ENCODE results near the gene PUS1.

PUS1 gene

DNA sequence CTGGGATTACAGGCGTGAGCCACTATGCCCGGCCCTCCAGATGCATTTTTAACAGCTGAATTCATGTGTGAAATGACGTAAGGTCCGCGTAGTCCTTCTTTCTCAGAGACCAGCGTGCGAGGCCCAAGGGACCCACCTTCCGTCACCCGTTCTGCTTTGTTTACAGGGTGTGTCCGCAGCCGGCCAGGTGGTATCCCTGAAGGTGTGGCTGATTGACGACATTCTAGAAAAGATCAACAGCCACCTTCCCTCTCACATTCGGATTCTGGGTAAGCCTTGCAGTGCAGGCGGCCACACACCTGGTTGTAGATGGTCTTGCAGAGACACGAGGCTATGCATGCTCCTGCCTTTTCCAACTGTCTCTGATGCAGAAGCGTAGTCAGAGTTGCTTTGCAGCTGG, 9.9 kb downstream of the PUS1 start:
- TF ChIP-seq ZC3H10 (CRISPR knock-in tag; IDR thresholded peaks at IDR 0.05), result no peak
- TF ChIP-seq BACH2 (CRISPR knock-in tag; IDR thresholded peaks at IDR 0.05; ENCODE audit: borderline replicate concordance), result no peak
- no peak for TF ChIP-seq ISL1 (CRISPR knock-in tag; IDR thresholded peaks at IDR 0.05)
- TF ChIP-seq RARB (CRISPR knock-in tag; IDR thresholded peaks at IDR 0.05), result no peak
- no peak for TF ChIP-seq GLIS3 (CRISPR knock-in tag; IDR thresholded peaks at IDR 0.05)
- TF ChIP-seq PPARA (CRISPR knock-in tag; IDR thresholded peaks at IDR 0.05; ENCODE audit: borderline replicate concordance), result no peak
- TF ChIP-seq ZNF70 (CRISPR knock-in tag; IDR thresholded peaks at IDR 0.05), result no peak

DNA sequence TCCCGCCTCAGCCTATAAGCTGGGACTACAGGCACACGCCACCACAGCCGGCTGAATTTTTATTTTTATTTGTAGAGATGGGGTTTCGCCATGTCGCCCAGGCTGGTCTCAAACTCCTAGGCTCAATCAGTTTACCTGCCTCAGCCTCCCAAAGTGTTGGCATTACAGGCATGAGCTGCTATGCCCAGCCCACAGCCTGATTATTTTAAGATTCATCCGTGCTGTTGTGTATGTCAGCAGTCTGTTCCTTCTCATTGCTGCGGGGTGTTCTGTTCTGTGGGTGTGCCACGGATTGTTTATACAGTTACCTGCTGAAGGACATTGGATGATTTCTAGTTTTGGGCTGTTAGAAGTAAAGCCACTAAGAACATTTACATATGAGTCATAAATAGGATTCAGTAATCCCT, 11.1 kb downstream of the PUS1 start:
- TF ChIP-seq, protein P1, sequence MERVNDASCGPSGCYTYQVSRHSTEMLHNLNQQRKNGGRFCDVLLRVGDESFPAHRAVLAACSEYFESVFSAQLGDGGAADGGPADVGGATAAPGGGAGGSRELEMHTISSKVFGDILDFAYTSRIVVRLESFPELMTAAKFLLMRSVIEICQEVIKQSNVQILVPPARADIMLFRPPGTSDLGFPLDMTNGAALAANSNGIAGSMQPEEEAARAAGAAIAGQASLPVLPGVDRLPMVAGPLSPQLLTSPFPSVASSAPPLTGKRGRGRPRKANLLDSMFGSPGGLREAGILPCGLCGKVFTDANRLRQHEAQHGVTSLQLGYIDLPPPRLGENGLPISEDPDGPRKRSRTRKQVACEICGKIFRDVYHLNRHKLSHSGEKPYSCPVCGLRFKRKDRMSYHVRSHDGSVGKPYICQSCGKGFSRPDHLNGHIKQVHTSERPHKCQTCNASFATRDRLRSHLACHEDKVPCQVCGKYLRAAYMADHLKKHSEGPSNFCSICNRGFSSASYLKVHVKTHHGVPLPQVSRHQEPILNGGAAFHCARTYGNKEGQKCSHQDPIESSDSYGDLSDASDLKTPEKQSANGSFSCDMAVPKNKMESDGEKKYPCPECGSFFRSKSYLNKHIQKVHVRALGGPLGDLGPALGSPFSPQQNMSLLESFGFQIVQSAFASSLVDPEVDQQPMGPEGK (CRISPR knock-in tag; IDR thresholded peaks at IDR 0.05; ENCODE audit: borderline replicate concordance), result no peak
- TF ChIP-seq ZFP3 (CRISPR knock-in tag; IDR thresholded peaks at IDR 0.05), result no peak
- TF ChIP-seq PPARA (CRISPR knock-in tag; IDR thresholded peaks at IDR 0.05; ENCODE audit: borderline replicate concordance), result no peak
- TF ChIP-seq, protein P2, sequence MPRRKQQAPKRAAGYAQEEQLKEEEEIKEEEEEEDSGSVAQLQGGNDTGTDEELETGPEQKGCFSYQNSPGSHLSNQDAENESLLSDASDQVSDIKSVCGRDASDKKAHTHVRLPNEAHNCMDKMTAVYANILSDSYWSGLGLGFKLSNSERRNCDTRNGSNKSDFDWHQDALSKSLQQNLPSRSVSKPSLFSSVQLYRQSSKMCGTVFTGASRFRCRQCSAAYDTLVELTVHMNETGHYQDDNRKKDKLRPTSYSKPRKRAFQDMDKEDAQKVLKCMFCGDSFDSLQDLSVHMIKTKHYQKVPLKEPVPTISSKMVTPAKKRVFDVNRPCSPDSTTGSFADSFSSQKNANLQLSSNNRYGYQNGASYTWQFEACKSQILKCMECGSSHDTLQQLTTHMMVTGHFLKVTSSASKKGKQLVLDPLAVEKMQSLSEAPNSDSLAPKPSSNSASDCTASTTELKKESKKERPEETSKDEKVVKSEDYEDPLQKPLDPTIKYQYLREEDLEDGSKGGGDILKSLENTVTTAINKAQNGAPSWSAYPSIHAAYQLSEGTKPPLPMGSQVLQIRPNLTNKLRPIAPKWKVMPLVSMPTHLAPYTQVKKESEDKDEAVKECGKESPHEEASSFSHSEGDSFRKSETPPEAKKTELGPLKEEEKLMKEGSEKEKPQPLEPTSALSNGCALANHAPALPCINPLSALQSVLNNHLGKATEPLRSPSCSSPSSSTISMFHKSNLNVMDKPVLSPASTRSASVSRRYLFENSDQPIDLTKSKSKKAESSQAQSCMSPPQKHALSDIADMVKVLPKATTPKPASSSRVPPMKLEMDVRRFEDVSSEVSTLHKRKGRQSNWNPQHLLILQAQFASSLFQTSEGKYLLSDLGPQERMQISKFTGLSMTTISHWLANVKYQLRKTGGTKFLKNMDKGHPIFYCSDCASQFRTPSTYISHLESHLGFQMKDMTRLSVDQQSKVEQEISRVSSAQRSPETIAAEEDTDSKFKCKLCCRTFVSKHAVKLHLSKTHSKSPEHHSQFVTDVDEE (CRISPR knock-in tag; IDR thresholded peaks at IDR 0.05), result no peak
- TF ChIP-seq ZFP30 (CRISPR knock-in tag; IDR thresholded peaks at IDR 0.05), result no peak
- no peak for TF ChIP-seq OSR1 (CRISPR knock-in tag; IDR thresholded peaks at IDR 0.05)
- TF ChIP-seq ESRRG (CRISPR knock-in tag; IDR thresholded peaks at IDR 0.05), result no peak
- TF ChIP-seq BACH2 (CRISPR knock-in tag; IDR thresholded peaks at IDR 0.05; ENCODE audit: borderline replicate concordance), result no peak
- TF ChIP-seq, protein P3, sequence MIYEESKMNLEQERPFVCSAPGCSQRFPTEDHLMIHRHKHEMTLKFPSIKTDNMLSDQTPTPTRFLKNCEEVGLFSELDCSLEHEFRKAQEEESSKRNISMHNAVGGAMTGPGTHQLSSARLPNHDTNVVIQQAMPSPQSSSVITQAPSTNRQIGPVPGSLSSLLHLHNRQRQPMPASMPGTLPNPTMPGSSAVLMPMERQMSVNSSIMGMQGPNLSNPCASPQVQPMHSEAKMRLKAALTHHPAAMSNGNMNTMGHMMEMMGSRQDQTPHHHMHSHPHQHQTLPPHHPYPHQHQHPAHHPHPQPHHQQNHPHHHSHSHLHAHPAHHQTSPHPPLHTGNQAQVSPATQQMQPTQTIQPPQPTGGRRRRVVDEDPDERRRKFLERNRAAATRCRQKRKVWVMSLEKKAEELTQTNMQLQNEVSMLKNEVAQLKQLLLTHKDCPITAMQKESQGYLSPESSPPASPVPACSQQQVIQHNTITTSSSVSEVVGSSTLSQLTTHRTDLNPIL (CRISPR knock-in tag; IDR thresholded peaks at IDR 0.05; ENCODE audit: low read depth), result no peak
- TF ChIP-seq, protein P4, sequence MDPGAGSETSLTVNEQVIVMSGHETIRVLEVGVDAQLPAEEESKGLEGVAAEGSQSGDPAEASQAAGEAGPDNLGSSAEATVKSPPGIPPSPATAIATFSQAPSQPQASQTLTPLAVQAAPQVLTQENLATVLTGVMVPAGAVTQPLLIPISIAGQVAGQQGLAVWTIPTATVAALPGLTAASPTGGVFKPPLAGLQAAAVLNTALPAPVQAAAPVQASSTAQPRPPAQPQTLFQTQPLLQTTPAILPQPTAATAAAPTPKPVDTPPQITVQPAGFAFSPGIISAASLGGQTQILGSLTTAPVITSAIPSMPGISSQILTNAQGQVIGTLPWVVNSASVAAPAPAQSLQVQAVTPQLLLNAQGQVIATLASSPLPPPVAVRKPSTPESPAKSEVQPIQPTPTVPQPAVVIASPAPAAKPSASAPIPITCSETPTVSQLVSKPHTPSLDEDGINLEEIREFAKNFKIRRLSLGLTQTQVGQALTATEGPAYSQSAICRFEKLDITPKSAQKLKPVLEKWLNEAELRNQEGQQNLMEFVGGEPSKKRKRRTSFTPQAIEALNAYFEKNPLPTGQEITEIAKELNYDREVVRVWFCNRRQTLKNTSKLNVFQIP (CRISPR knock-in tag; IDR thresholded peaks at IDR 0.05; ENCODE audit: borderline replicate concordance, low read depth), result no peak
- no peak for TF ChIP-seq ZNF565 (CRISPR knock-in tag; conservative IDR thresholded peaks at IDR 0.05; ENCODE audit: low read depth)
- no peak for TF ChIP-seq ARNTL (CRISPR knock-in tag; IDR thresholded peaks at IDR 0.05; ENCODE audit: borderline replicate concordance, low read depth)
- no peak for ATAC-seq

More for the DNA sequence above, 9.9 kb downstream of the PUS1 start:
- ATAC-seq, result no peak

DNA sequence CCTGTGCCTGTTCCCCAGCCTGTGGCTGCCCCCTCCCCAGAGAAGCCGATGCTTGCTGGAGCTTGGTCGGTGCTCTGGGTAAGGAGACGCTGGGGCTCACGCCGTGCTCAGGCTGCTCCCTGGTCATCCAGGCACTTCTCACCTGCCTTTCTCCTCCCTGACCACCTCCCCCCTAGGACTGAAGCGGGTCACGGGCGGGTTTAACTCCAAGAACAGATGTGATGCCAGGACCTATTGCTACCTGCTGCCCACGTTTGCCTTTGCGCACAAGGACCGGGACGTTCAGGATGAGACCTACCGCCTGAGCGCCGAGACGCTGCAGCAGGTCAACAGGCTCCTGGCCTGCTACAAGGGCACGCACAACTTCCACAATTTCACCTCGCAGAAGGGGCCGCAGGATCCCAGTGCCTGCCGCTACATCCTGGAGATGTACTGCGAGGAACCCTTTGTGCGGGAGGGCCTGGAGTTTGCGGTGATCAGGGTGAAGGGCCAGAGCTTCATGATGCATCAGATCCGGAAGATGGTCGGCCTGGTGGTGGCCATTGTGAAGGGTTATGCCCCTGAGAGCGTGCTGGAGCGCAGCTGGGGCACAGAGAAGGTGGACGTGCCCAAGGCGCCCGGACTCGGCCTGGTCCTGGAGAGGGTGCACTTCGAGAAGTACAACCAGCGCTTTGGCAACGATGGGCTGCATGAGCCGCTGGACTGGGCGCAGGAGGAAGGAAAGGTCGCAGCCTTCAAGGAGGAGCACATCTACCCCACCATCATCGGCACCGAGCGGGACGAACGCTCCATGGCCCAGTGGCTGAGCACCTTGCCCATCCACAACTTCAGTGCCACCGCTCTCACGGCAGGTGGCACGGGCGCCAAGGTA, 12.3 kb downstream of the PUS1 start:
- ATAC-seq, result no peak
- TF ChIP-seq, protein P1 (CRISPR knock-in tag; IDR thresholded peaks at IDR 0.05; ENCODE audit: borderline replicate concordance), result no peak
- TF ChIP-seq TCF4 (CRISPR knock-in tag; IDR thresholded peaks at IDR 0.05; ENCODE audit: borderline replicate concordance), result no peak
- TF ChIP-seq ARNTL (CRISPR knock-in tag; IDR thresholded peaks at IDR 0.05; ENCODE audit: borderline replicate concordance, low read depth), result no peak
- TF ChIP-seq, protein P3 (CRISPR knock-in tag; IDR thresholded peaks at IDR 0.05; ENCODE audit: low read depth), result no peak
- TF ChIP-seq ZNF565 (CRISPR knock-in tag; conservative IDR thresholded peaks at IDR 0.05; ENCODE audit: low read depth), result no peak
- TF ChIP-seq, protein P5, sequence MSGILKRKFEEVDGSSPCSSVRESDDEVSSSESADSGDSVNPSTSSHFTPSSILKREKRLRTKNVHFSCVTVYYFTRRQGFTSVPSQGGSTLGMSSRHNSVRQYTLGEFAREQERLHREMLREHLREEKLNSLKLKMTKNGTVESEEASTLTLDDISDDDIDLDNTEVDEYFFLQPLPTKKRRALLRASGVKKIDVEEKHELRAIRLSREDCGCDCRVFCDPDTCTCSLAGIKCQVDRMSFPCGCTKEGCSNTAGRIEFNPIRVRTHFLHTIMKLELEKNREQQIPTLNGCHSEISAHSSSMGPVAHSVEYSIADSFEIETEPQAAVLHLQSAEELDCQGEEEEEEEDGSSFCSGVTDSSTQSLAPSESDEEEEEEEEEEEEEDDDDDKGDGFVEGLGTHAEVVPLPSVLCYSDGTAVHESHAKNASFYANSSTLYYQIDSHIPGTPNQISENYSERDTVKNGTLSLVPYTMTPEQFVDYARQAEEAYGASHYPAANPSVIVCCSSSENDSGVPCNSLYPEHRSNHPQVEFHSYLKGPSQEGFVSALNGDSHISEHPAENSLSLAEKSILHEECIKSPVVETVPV (CRISPR knock-in tag; IDR thresholded peaks at IDR 0.05), result no peak
- TF ChIP-seq, protein P4 (CRISPR knock-in tag; IDR thresholded peaks at IDR 0.05; ENCODE audit: borderline replicate concordance, low read depth), result no peak
